Progenitor cell of endocrine pancreas (in vitro differentiated cells): ENCODE data around the gene LSAMP. TPM values are rescaled to one million over a fixed set of nuclear protein-coding genes. Genes with fewer than 3 reads are reported as not detected.

Source experiments
- DNase-seq: peaks from one replicate; pipeline ENCODE4 v3.0.0; 2021; ENCODE audit warnings: low spot score; ENCODE audit not compliant: unreplicated experiment
- H3K27ac Mint-ChIP-seq: 2 replicates; pipeline ENCODE4 v1.8.0; 2021; ENCODE audit warnings: mild to moderate bottlenecking, moderate library complexity, mixed read lengths
- H3K27me3 Mint-ChIP-seq: 2 replicates; pipeline ENCODE4 v1.8.0; 2021; ENCODE audit warnings: mixed read lengths
- H3K36me3 Mint-ChIP-seq: 2 replicates; pipeline ENCODE4 v1.8.0; 2022; ENCODE audit warnings: mixed read lengths; ENCODE audit not compliant: insufficient read depth
- H3K4me1 Mint-ChIP-seq: 2 replicates; pipeline ENCODE4 v1.8.0; 2021; ENCODE audit warnings: low read depth, mixed read lengths
- H3K4me3 Mint-ChIP-seq: 2 replicates; pipeline ENCODE4 v1.8.0; 2021; ENCODE audit warnings: low read depth, mild to moderate bottlenecking, moderate library complexity, mixed read lengths
- H3K9me3 Mint-ChIP-seq: 2 replicates; pipeline ENCODE4 v1.8.0; 2021; ENCODE audit warnings: low read depth, mixed read lengths
- CTCF ChIP-seq: fragments of 200-600 bp; sonication (generic); IDR thresholded peaks from one replicate; pipeline ENCODE4 v1.5.0; 2021; ENCODE audit warnings: antibody characterized with exemption, mild to moderate bottlenecking; ENCODE audit not compliant: unreplicated experiment
- total RNA-seq: library from RNA; stranded (reverse); gene quantifications from 2 replicates; pipeline ENCODE4 v1.2.1, GENCODE V29; 2021

The LSAMP gene
- total RNA-seq, 1 donor from 2014 or later = 20.7 TPM

- H3K4me3 Mint-ChIP-seq = no peak overlapping the region
- H3K36me3 Mint-ChIP-seq = no peaks in the 10 kb centered on the region
- no peak for DNase-seq
- no peaks in the 10 kb centered on the region for H3K27me3 Mint-ChIP-seq
- no peak overlapping the region for H3K27ac Mint-ChIP-seq
- peaks cover 17% of the 10 kb centered on the region for H3K4me1 Mint-ChIP-seq
- TF ChIP-seq CTCF = no peak
- no peaks in the 10 kb centered on the region for H3K9me3 Mint-ChIP-seq
Measured at GRCh38 chr3:116340680-116341216, 104.5 kb downstream of the LSAMP start.

GRCh38 chr3:116339441-116340028, 105.8 kb downstream of the LSAMP start:
- Mint-ChIP-seq H3K36me3 (no peaks in the 10 kb centered on the region), H3K27me3 (no peaks in the 10 kb centered on the region), H3K4me1 (peaks cover 12% of the 10 kb centered on the region), H3K4me3 (no peak overlapping the region), H3K27ac (no peak overlapping the region), H3K9me3 (no peaks in the 10 kb centered on the region)
- TF ChIP-seq CTCF = no peak
- DNase-seq = no peak

GRCh38 chr3:116338713-116339112, 106.6 kb downstream of the LSAMP start:
- Mint-ChIP-seq H3K27me3 (no peaks in the 10 kb centered on the region), H3K27ac (no peak overlapping the region), H3K4me3 (no peak overlapping the region), H3K36me3 (no peaks in the 10 kb centered on the region), H3K9me3 (no peaks in the 10 kb centered on the region), H3K4me1 (peaks cover 8% of the 10 kb centered on the region)
- no peak for DNase-seq
- no peak for TF ChIP-seq CTCF

GRCh38 chr3:116337229-116337628, 108.1 kb downstream of the LSAMP start:
- no peak for DNase-seq
- Mint-ChIP-seq H3K36me3 (no peaks in the 10 kb centered on the region), H3K4me3 (no peak overlapping the region), H3K4me1 (no peaks in the 10 kb centered on the region), H3K9me3 (no peaks in the 10 kb centered on the region), H3K27ac (no peak overlapping the region), H3K27me3 (no peaks in the 10 kb centered on the region)
- TF ChIP-seq CTCF = peak; percentile 11

- peaks cover 2% of the 10 kb centered on the region for H3K36me3 Mint-ChIP-seq
- H3K4me1 Mint-ChIP-seq = no peaks in the 10 kb centered on the region
- no peak overlapping the region for H3K27ac Mint-ChIP-seq
- no peak overlapping the region for H3K4me3 Mint-ChIP-seq
- TF ChIP-seq CTCF = no peak
- H3K27me3 Mint-ChIP-seq = no peaks in the 10 kb centered on the region
- peaks cover 4% of the 10 kb centered on the region for H3K9me3 Mint-ChIP-seq
- DNase-seq = no peak
Measured at GRCh38 chr3:116331380-116331779, 113.9 kb downstream of the LSAMP start.
